AG04450 (cell line): ENCODE data around the gene COG5. TPM values are rescaled to one million over a fixed set of nuclear protein-coding genes. Genes with fewer than 3 reads are reported as not detected.

Source experiments
- CTCF ChIA-PET: fragments of 300-600, 350-600 bp; formaldehyde crosslinking; extraction: SDS; loops from one replicate; lab custom pipeline; 2022; ENCODE audit warnings: antibody characterized with exemption, inconsistent platforms; lab: Charles Lee
- POLR2A ChIA-PET: fragments of 350-600 bp; formaldehyde crosslinking; extraction: SDS; loops from one replicate; lab custom pipeline; 2021; ENCODE audit warnings: antibody characterized with exemption, inconsistent platforms; lab: Yijun Ruan, JAX
- DNase-seq: peaks from one replicate; pipeline ENCODE4 v3.0.0-alpha.2; 2011; ENCODE audit warnings: low read depth, low spot score
- H3K27ac ChIP-seq: one replicate; pipeline ENCODE4 v1.5.1; 2012; ENCODE audit warnings: low read depth, low read length, control low read depth
- H3K27me3 ChIP-seq: one replicate; pipeline ENCODE4 v1.6.0; 2012; ENCODE audit warnings: low read length; ENCODE audit not compliant: control insufficient read depth, insufficient read depth
- H3K4me3 ChIP-seq: 2 replicates; pipeline ENCODE4 v1.5.1; 2011; ENCODE audit warnings: mild to moderate bottlenecking, low read depth, low read length, control low read depth
- H3K9me3 ChIP-seq: 2 replicates; pipeline ENCODE4 v1.5.1; 2012; ENCODE audit warnings: low read length; ENCODE audit not compliant: control insufficient read depth, insufficient read depth
- polyA plus RNA-seq: library from polyadenylated mRNA; depleted of rRNA; stranded (reverse); fragments of >200 nt; gene quantifications from 2 replicates; pipeline ENCODE4 v1.2.3, GENCODE V29; 2011; rRNA removed
- small RNA-seq: library from RNA; depleted of rRNA; stranded (forward); fragments of <200 nt; gene quantifications from one replicate; pipeline ENCODE3, GENCODE V24; 2012; ENCODE audit warnings: low read depth; ENCODE audit not compliant: insufficient read length
- TF ChIP-seq, protein P1 (sequence below): IDR thresholded peaks from 2 replicates; pipeline ENCODE4 v1.5.1; 2011; ENCODE audit warnings: low read depth, low read length, control low read depth, inconsistent platforms

Gene COG5
- polyA plus RNA-seq, 1 experiment: 55.2 TPM

DNA sequence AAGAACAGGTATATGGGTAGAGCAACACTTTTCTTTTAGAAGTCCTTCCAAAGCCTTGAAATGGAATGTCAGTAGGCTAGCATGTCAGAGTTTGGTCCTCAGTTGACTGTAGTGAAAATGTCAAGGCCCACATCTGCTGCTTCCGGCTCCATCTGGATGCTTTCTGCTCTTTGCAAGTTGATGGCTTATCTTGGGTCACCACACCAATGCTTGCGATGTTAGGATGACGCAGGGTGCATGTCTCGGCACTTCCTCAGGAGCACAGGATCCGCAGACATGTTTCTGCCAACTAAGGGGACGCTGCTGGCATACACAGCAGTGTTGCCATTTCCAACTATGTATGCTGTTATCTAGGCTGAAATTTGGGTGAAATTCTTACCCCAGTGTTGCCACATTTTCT, 408.9 kb downstream of the COG5 start:
- ChIA-PET CTCF (no interaction called here), POLR2A (no interaction called here)

DNA sequence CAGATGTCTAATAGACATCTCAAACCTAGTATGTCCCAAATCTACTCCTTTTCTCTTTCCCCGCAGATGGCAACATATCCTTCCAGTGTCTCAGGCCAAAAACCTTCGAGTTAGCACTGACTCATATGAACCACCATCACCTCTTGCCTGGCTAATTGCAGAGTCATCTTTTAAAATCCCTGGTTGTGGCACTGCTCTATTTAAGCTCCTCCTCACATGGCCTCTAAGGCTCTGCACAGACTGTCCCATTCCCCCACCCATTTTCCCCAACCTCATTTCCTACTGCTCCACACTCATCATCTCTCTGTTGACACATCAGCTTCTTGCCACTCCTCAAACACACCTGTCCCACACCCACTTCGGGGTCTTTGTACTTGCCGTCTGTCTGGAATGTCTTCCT, 411.7 kb downstream of the COG5 start:
- CTCF ChIA-PET: interaction anchor here (0.7 to 7.9 kb wide), 7 partner anchors 13 to 723 kb away, joined by 3 to 271 read pairs (median 4); no protein-coding TSS in a partner anchor
- TF ChIP-seq, protein P1, sequence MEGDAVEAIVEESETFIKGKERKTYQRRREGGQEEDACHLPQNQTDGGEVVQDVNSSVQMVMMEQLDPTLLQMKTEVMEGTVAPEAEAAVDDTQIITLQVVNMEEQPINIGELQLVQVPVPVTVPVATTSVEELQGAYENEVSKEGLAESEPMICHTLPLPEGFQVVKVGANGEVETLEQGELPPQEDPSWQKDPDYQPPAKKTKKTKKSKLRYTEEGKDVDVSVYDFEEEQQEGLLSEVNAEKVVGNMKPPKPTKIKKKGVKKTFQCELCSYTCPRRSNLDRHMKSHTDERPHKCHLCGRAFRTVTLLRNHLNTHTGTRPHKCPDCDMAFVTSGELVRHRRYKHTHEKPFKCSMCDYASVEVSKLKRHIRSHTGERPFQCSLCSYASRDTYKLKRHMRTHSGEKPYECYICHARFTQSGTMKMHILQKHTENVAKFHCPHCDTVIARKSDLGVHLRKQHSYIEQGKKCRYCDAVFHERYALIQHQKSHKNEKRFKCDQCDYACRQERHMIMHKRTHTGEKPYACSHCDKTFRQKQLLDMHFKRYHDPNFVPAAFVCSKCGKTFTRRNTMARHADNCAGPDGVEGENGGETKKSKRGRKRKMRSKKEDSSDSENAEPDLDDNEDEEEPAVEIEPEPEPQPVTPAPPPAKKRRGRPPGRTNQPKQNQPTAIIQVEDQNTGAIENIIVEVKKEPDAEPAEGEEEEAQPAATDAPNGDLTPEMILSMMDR: no peak
- no peak for DNase-seq
- POLR2A ChIA-PET: interaction anchor here (0.9 kb wide), 1 partner anchor 16 kb away, joined by 3 read pairs; no protein-coding TSS in a partner anchor
- Histone ChIP-seq H3K27me3 (no peaks in the 10 kb centered on the region), H3K27ac (no peak overlapping the region), H3K9me3 (no peaks in the 10 kb centered on the region), H3K4me3 (no peak overlapping the region)

More for the DNA sequence above, 408.9 kb downstream of the COG5 start:
- no peaks in the 10 kb centered on the region for H3K27me3 ChIP-seq
- TF ChIP-seq, protein P1: no peak
- H3K27ac ChIP-seq: no peak overlapping the region
- DNase-seq: no peak
- H3K9me3 ChIP-seq: no peaks in the 10 kb centered on the region
- no peak overlapping the region for H3K4me3 ChIP-seq

Small RNAs within 50 kb of the gene (small RNA-seq; reads per million reads assigned to genes)
- not detected for gene AC002381.1
- not detected for gene RF01233

Other genes with a start within 250 kb of the COG5 start
- not detected in 2 replicates for gene GPR22, start 93.9 kb downstream of the COG5 start, polyA plus RNA-seq
- gene DUS4L, start 51 bp upstream of the COG5 start, polyA plus RNA-seq: 4.8 and 6.0 TPM in 2 replicates
- 37.4 and 56.9 TPM in 2 replicates for gene BCAP29, start 16.3 kb upstream of the COG5 start, polyA plus RNA-seq
- gene SLC26A4, start 96.9 kb upstream of the COG5 start, polyA plus RNA-seq: 0.11 and 0.12 TPM in 2 replicates
- gene CBLL1, start 180.2 kb upstream of the COG5 start, polyA plus RNA-seq: 17.0 and 18.0 TPM in 2 replicates
- gene SLC26A3, start 239.3 kb upstream of the COG5 start, polyA plus RNA-seq: not detected in 2 replicates